SU-DHL-6 (cell line): ENCODE measurements around the gene VAT1L.

Source experiments
- H2AFZ ChIP-seq: fragments of 200-600 bp; sonication (generic); 2 replicates; pipeline ENCODE4 v1.6.1; 2014; ENCODE audit warnings: low read depth, mild to moderate bottlenecking, moderate library complexity, mixed read lengths, antibody characterized with exemption, low read length; ENCODE audit not compliant: severe bottlenecking
- H3F3A ChIP-seq: fragments of 200-600 bp; shearing (Covaris generic); 2 replicates; pipeline ENCODE4 v1.6.0; 2016; ENCODE audit warnings: antibody characterized with exemption, mild to moderate bottlenecking; ENCODE audit not compliant: insufficient read depth
- H3K27ac ChIP-seq: fragments of 200-600 bp; sonication (generic); 2 replicates; pipeline ENCODE4 v1.5.1; 2016; ENCODE audit warnings: low read depth, mild to moderate bottlenecking, low read length, moderate library complexity, mixed read lengths
- H3K27me3 ChIP-seq: fragments of 200-600 bp; sonication (generic), shearing (Covaris generic); 2 replicates; pipeline ENCODE4 v1.6.0; 2014; ENCODE audit warnings: mild to moderate bottlenecking, low read length
- H3K36me3 ChIP-seq: fragments of 200-600 bp; sonication (generic); 2 replicates; pipeline ENCODE4 v1.6.1; 2014; ENCODE audit warnings: mild to moderate bottlenecking, low read length, mixed read lengths
- H3K4me2 ChIP-seq: fragments of 300-600, 200-600 bp; shearing (Covaris generic), sonication (generic); 2 replicates; pipeline ENCODE4 v1.6.0; 2014; ENCODE audit warnings: low read length, low read depth, mild to moderate bottlenecking; ENCODE audit not compliant: poor library complexity, severe bottlenecking
- H3K4me3 ChIP-seq: fragments of 200-600 bp; sonication (generic); 2 replicates; pipeline ENCODE4 v1.5.1; 2014; ENCODE audit warnings: antibody characterized with exemption, low read length, mild to moderate bottlenecking, mixed read lengths; ENCODE audit not compliant: insufficient read depth, poor library complexity, severe bottlenecking
- H3K79me2 ChIP-seq: fragments of 200-600 bp; sonication (generic); 2 replicates; pipeline ENCODE4 v1.6.1; 2014; ENCODE audit warnings: mild to moderate bottlenecking, low read length, moderate library complexity; ENCODE audit not compliant: insufficient read depth
- H3K9ac ChIP-seq: fragments of 200-600 bp; sonication (generic); 2 replicates; pipeline ENCODE4 v1.7.0; 2014; ENCODE audit warnings: mild to moderate bottlenecking, low read length
- H3K9me2 ChIP-seq: fragments of 200-600 bp; sonication (generic); replicated peaks from 2 replicates; pipeline ENCODE4 v1.6.1; 2014; ENCODE audit warnings: low read length; ENCODE audit not compliant: insufficient read depth
- H3K9me3 ChIP-seq: fragments of 200-600 bp; sonication (generic); 2 replicates; pipeline ENCODE4 v1.6.1; 2014; ENCODE audit warnings: low read length, mixed read lengths; ENCODE audit not compliant: insufficient read depth
- H4K20me1 ChIP-seq: fragments of 200-600 bp; sonication (generic); 2 replicates; pipeline ENCODE4 v1.6.1; 2014; ENCODE audit warnings: low read depth, mild to moderate bottlenecking, antibody characterized with exemption, low read length, moderate library complexity, mixed read lengths
- CTCF ChIP-seq: fragments of 200-600 bp; sonication (generic); IDR thresholded peaks from one replicate; pipeline ENCODE4 v1.5.1; 2017; ENCODE audit warnings: antibody characterized with exemption, mild to moderate bottlenecking, low read length, moderate library complexity; ENCODE audit not compliant: insufficient read depth, poor library complexity, severe bottlenecking
- EZH2phosphoT487 ChIP-seq: fragments of 200-600 bp; sonication (generic), shearing (Covaris generic); conservative IDR thresholded peaks from 2 replicates; pipeline ENCODE4 v1.6.1; 2018; ENCODE audit warnings: mild to moderate bottlenecking, antibody characterized with exemption, low read length, moderate library complexity, mixed read lengths

VAT1L gene

GRCh38 chr16:77975942-77976341, 187.6 kb downstream of the VAT1L start:
- H3F3A ChIP-seq: no peaks in the 10 kb centered on the region
- H3K79me2 ChIP-seq: no peaks in the 10 kb centered on the region
- no peak overlapping the region for H3K4me3 ChIP-seq
- no peak overlapping the region for H3K27ac ChIP-seq
- no peak overlapping the region for H3K4me2 ChIP-seq
- H3K27me3 ChIP-seq: no peaks in the 10 kb centered on the region
- no peak overlapping the region for H2AFZ ChIP-seq
- H3K9me2 ChIP-seq: no peaks in the 10 kb centered on the region
- H3K9ac ChIP-seq: no peak overlapping the region
- H4K20me1 ChIP-seq: no peaks in the 10 kb centered on the region
- no peaks in the 10 kb centered on the region for H3K9me3 ChIP-seq
- no peak for TF ChIP-seq CTCF
- TF ChIP-seq EZH2phosphoT487: no peak
- no peaks in the 10 kb centered on the region for H3K36me3 ChIP-seq

GRCh38 chr16:77977339-77977738, 189.0 kb downstream of the VAT1L start:
- H3K9me3 ChIP-seq: no peaks in the 10 kb centered on the region
- H3F3A ChIP-seq: no peaks in the 10 kb centered on the region
- H4K20me1 ChIP-seq: no peaks in the 10 kb centered on the region
- no peak for TF ChIP-seq CTCF
- no peak for TF ChIP-seq EZH2phosphoT487
- H3K36me3 ChIP-seq: no peaks in the 10 kb centered on the region
- H3K27ac ChIP-seq: no peak overlapping the region
- H2AFZ ChIP-seq: no peak overlapping the region
- H3K27me3 ChIP-seq: no peaks in the 10 kb centered on the region
- H3K9ac ChIP-seq: no peak overlapping the region
- no peaks in the 10 kb centered on the region for H3K79me2 ChIP-seq
- H3K4me3 ChIP-seq: no peak overlapping the region
- H3K9me2 ChIP-seq: no peaks in the 10 kb centered on the region
- H3K4me2 ChIP-seq: no peak overlapping the region

- Histone ChIP-seq H3K36me3 (no peaks in the 10 kb centered on the region), H3K27me3 (no peaks in the 10 kb centered on the region), H3K79me2 (no peaks in the 10 kb centered on the region), H3F3A (no peaks in the 10 kb centered on the region), H3K9ac (no peak overlapping the region), H3K9me3 (no peaks in the 10 kb centered on the region), H2AFZ (no peak overlapping the region), H3K9me2 (no peaks in the 10 kb centered on the region), H4K20me1 (no peaks in the 10 kb centered on the region), H3K27ac (no peak overlapping the region), H3K4me3 (no peak overlapping the region), H3K4me2 (no peak overlapping the region)
- TF ChIP-seq EZH2phosphoT487 (no peak), CTCF (no peak)
Observed at GRCh38 chr16:77985111-77985510, 196.7 kb downstream of the VAT1L start.
